Mononuclear cell (primary cell): ENCODE data around the gene UBA1. TPM values are rescaled to one million over a fixed set of nuclear protein-coding genes. Genes with fewer than 3 reads are reported as not detected.
A peak's percentile ranks its signal among the peaks of the same experiment; 100 is the strongest.

Experiments
- H3K27me3 ChIP-seq: 2 replicates; pipeline ENCODE4 v1.6.0; 2011; ENCODE audit warnings: low read length, control low read depth; ENCODE audit not compliant: insufficient read depth
- H3K4me1 ChIP-seq: 2 replicates; pipeline ENCODE4 v1.5.1; 2011; ENCODE audit warnings: mild to moderate bottlenecking, low read length, control low read depth; ENCODE audit not compliant: insufficient read depth
- H3K4me3 ChIP-seq: 2 replicates; pipeline ENCODE4 v1.5.1; 2011; ENCODE audit warnings: mild to moderate bottlenecking, low read length, moderate library complexity
- H3K9me3 ChIP-seq: 2 replicates; pipeline ENCODE4 v1.5.1; 2011; ENCODE audit warnings: low read depth, mild to moderate bottlenecking, control low read depth, low read length
- total RNA-seq: library from RNA; depleted of rRNA; stranded (reverse); fragments of >200 nt; gene quantifications from one replicate; pipeline ENCODE4 v1.2.3, GENCODE V29; 2012

The UBA1 gene
- total RNA-seq, 1 donor = 53.2 TPM

DNA sequence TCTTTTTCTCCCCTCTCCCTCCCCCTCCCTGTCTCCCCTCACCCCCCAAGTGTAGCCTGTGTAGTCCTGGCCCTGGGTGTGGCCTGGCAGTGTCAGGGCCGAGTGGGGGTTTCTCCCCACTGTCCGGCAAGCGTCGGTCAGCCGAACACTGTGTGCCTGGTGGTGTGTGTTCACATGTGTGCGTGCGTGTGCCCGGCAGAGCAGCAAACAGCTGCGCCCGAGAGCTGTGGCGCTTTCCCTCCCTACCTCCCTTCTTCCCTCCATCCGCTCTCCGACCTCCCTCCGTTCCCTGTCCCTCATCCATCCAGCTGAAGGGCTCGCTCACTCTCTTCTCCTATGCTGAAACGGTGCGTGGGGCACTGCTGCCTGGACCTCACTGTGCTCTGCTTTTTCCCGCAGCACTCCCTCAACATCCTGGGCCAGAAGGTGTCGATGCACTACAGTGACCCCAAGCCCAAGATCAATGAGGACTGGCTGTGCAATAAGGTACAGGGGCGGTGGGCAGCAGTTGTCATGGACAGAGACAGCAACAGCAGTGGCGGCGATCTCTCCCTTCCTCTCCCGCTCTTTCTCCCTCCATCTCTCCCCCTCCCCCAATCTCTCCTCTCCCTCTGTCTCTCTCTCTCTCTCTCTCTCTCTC is 17.4 kb upstream of the UBA1 start:
- Histone ChIP-seq H3K9me3 (no peaks in the 10 kb centered on the region), H3K4me3 (no peak overlapping the region), H3K27me3 (no peaks in the 10 kb centered on the region), H3K4me1 (no peaks in the 10 kb centered on the region)

DNA sequence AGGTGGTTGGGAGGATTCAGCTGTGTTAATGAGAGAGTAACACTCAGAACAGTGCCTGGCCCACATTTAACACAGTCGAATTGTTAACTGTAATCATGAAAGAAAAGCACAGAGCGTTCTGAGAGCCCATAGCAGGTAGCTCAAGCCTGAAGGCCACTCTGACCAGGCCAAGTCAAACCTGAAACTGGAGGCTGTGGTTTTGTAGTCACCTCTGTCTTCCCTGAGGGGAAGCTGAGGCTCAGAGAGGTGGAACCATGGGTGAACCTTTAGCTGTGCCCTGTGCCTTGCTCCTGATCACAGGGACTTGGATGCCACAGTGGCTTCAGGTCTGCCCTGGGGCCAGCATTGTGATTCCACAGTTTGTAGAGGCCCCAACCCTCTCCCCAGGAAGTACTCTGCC is 16.6 kb upstream of the UBA1 start:
- Histone ChIP-seq H3K4me1 (no peaks in the 10 kb centered on the region), H3K4me3 (no peak overlapping the region), H3K27me3 (no peaks in the 10 kb centered on the region), H3K9me3 (no peaks in the 10 kb centered on the region)

DNA sequence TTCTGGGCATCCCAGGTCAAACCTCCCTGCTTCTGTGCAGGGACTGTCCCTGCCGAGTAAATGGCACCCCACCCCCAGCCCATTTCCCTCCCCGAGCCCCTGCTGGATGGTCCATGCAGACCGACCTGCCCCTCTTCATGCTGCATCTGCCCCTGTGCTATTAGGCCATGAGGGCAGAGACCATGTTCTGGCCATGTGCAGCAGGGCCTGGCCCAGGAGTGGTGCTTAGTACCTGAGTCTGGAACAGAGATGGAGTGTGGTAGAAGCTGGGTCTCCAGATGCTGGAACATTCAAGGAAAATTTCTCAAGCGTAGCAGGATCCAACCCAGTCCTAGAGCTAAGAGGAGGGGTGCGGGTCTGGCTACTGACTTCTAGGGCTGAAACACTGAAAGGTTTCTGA is 15.3 kb upstream of the UBA1 start:
- Histone ChIP-seq H3K4me1 (no peaks in the 10 kb centered on the region), H3K27me3 (no peaks in the 10 kb centered on the region), H3K9me3 (no peaks in the 10 kb centered on the region), H3K4me3 (no peak overlapping the region)

DNA sequence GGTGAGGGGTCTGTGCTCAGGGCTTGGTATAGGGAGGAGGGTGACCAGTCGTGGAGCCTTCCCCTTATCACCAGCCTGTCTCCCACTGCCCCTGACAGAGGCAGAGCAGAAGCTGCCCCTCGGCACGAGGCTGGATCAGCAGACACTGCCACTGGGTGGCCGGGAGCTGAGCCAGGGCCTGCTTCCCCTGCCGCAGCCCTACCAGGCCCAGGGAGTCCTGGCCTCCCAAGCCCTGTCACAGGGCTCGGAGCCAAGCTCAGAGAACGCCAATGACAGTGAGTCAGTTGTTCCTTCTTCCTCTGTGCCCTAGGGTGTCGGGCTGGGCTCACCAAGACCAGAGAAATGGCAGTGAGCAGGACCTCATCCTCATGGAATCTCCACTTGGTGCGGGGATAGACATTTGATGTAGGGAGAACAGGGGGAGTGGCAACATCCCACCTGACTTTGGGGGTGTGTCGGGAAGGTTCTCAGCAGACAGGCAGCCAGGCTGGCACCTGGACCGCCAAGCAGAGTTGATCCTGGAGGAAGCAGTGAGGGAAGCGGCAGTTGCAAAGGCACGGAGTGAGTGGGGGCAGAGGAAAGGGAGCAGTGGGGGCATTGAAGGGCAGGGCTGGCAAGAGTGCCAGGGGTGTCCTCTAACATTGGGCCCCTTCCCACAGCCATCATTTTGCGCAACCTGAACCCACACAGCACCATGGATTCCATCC is 14.3 kb upstream of the UBA1 start:
- H3K4me3 ChIP-seq = no peak overlapping the region
- H3K9me3 ChIP-seq = no peaks in the 10 kb centered on the region
- no peaks in the 10 kb centered on the region for H3K27me3 ChIP-seq
- H3K4me1 ChIP-seq = no peaks in the 10 kb centered on the region

DNA sequence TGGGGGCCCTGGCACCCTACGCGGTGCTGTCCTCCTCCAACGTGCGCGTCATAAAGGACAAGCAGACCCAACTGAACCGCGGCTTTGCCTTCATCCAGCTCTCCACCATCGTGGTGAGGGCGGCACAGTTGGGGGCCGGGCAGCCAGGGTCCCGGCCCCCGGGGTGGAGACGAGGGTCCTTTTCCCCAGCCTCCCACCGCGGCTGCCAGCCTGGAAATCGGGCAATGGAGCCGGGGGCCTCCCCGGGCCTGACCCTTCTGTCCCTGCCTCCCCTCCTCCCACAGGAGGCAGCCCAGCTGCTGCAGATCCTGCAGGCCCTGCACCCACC is 13.7 kb upstream of the UBA1 start:
- Histone ChIP-seq H3K27me3 (no peaks in the 10 kb centered on the region), H3K4me1 (no peaks in the 10 kb centered on the region), H3K9me3 (no peaks in the 10 kb centered on the region), H3K4me3 (no peak overlapping the region)

DNA sequence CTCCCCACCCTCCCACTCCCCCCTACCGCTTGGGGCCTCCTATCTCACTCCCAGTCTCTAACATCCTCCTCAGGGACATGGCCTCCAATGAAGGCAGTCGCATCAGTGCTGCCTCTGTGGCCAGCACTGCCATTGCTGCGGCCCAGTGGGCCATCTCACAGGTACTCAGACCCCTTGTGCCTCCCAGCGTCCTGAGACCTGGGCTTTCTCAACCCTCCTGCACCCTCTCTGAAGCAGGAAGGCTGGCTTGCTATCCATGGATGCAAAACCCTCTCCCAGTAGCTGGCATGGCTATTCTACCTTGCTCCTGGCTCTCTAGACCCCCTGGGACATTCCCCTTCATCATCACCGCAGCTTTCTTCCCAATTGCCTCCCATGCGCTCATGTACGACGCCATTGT is 13.3 kb upstream of the UBA1 start:
- no peak overlapping the region for H3K4me3 ChIP-seq
- no peaks in the 10 kb centered on the region for H3K27me3 ChIP-seq
- no peaks in the 10 kb centered on the region for H3K4me1 ChIP-seq
- no peaks in the 10 kb centered on the region for H3K9me3 ChIP-seq

DNA sequence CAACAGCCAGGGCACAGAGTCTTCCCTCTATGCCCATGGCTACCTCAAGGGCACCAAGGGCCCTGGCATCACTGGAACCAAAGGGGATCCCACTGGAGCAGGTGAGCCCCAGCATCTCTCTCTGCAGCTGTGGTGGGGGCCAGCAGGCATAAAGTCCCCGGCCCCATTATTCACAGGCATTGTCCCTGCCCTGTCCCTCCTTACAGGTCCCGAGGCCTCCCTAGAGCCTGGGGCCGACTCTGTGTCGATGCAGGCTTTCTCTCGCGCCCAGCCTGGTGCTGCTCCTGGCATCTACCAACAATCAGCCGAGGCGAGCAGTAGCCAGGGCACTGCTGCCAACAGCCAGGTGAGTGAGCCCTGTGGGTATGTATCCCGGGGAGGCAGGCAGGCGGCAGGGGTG is 12.3 kb upstream of the UBA1 start:
- no peak overlapping the region for H3K4me3 ChIP-seq
- H3K9me3 ChIP-seq = no peaks in the 10 kb centered on the region
- no peaks in the 10 kb centered on the region for H3K27me3 ChIP-seq

DNA sequence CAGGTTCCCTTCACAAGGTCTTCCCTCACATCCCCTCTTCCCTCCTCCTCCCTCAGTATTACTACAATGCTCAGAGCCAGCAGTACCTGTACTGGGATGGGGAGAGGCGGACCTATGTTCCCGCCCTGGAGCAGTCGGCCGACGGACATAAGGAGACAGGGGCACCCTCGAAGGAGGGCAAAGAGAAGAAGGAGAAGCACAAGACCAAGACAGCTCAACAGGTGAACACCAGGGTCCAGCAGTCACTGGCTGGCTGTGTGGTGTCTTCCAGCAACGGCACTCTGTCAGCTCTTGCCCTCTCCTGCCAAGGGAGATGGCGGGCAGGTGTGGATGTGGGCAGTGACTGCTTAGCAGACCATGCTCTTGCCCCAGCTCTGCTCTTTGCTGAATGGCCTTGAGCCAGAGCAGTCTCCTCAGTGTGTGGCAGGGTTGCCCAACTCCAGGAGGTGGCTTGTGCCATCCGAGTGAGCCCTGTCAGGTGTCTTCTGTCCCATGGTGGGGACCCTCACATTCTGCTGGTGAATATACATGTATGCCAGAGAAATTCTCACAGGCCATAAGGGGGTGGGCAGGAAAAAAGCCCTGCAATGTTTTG is 11.4 kb upstream of the UBA1 start:
- no peak overlapping the region for H3K4me3 ChIP-seq
- no peaks in the 10 kb centered on the region for H3K9me3 ChIP-seq
- H3K27me3 ChIP-seq = no peaks in the 10 kb centered on the region
- no peaks in the 10 kb centered on the region for H3K4me1 ChIP-seq

More for the DNA sequence above, 12.3 kb upstream of the UBA1 start:
- no peaks in the 10 kb centered on the region for H3K4me1 ChIP-seq

DNA sequence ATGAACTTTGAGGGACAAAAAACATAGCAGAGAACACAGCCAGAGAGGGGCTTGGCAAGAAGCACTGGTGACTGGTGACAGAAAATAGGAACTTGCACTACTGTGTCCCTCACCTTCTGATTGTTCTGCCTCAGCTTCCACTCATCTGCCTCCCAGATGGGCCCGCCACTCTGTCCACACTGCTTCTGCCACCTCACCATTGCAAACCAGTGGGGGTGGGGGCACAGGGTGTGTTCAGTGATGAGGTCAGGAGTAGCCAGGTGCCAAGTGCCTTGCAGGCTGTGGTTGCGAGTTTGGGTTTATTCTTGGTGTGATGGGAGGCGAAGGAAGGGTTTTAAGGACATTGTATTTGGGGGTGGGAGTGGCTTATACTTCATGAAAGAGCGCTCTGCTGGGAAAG is 9.1 kb upstream of the UBA1 start:
- H3K27me3 ChIP-seq = no peaks in the 10 kb centered on the region
- no peaks in the 10 kb centered on the region for H3K9me3 ChIP-seq
- no peaks in the 10 kb centered on the region for H3K4me1 ChIP-seq
- no peak overlapping the region for H3K4me3 ChIP-seq

DNA sequence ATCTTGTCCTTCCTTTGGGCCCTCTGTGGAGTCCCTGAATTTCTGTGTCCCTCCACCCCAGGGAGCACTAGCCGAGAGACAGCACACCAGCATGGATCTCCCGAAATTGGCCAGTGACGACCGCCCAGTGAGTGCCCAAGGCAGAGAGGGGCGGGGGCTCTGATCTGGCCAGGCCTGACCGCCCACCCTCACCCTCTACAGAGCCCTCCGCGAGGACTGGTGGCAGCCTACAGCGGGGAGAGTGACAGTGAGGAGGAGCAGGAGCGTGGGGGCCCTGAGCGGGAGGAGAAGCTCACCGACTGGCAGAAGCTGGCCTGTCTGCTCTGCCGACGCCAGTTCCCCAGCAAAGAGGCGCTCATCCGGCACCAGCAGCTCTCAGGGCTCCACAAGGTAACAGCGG is 8.4 kb upstream of the UBA1 start:
- no peaks in the 10 kb centered on the region for H3K9me3 ChIP-seq
- no peaks in the 10 kb centered on the region for H3K27me3 ChIP-seq
- no peaks in the 10 kb centered on the region for H3K4me1 ChIP-seq
- no peak overlapping the region for H3K4me3 ChIP-seq

DNA sequence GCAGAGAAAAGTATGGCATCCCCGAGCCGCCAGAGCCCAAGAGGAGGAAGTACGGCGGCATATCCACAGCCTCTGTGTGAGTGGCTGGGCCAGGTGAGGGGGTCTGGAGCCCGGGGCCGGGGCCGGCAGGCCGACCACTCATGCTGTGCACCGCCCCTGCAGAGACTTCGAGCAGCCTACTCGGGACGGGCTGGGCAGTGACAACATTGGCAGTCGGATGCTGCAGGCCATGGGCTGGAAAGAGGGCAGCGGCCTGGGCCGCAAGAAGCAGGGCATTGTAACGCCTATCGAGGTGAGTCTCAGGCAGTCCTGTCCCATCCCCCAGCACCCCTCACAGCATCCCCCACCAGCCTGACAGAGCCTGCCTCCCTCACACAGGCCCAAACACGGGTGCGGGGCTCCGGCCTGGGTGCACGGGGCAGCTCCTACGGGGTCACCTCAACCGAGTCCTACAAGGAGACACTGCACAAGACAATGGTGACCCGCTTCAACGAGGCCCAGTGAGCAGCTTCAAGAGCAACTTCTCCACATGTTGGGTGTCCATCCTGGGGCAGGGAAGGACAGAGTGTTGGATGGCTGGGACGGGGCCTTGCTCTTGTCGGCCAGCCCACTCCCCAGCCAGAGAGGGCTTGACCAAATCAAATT is 7.4 kb upstream of the UBA1 start:
- Histone ChIP-seq H3K4me1 (peaks cover 2% of the 10 kb centered on the region), H3K9me3 (no peaks in the 10 kb centered on the region), H3K4me3 (no peak overlapping the region), H3K27me3 (no peaks in the 10 kb centered on the region)

DNA sequence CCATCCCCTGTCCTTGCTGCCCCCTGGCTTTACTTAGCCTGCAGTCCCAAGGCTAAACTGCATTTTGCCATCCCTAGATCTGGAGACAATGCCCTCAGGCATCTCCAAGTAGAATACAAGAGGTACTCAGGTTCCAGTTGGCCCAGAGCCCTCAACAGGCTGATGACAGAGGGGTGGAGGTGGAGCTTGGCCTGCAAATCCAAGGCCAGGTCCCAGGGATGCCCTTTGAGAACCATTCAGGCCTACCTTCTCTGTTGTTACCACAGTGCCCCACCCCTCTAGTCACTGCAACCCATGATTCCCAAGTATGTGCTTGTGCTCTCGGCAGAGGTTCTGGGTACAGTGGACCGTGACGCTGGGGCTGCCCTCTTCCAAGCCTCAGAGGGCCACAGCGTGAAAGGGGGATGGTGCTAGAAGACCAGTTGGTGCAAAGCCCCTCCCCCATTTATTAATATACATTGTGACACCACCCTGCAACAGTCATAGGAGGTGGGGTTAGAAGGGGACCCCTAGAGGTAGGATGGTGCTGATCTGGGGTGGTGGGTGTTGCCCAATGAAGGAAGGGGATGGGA is 6.4 kb upstream of the UBA1 start:
- Histone ChIP-seq H3K4me3 (no peak overlapping the region), H3K27me3 (no peaks in the 10 kb centered on the region), H3K4me1 (peaks cover 11% of the 10 kb centered on the region), H3K9me3 (no peaks in the 10 kb centered on the region)

DNA sequence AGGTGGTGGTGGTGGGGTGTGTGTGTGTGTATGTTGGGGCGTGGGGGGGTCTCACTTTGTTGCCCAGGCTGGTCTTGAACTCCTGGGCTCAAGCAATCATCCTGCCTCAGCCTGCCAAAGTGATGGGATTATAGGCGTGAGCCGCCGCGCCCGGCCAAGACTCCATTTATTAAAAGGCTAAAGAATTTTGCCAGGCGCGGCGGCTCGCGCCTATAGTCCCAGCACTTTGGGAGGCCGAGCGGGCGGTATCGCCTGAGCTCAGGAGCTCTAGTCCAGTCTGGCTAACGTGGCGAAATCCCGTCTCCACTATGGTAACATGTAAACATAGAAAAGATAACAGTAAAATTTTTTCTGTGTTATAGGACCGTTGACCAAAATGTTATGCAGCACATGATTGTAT is 3.7 kb upstream of the UBA1 start:
- Histone ChIP-seq H3K4me1 (peaks cover 26% of the 10 kb centered on the region), H3K27me3 (no peaks in the 10 kb centered on the region), H3K4me3 (no peak overlapping the region), H3K9me3 (no peaks in the 10 kb centered on the region)

DNA sequence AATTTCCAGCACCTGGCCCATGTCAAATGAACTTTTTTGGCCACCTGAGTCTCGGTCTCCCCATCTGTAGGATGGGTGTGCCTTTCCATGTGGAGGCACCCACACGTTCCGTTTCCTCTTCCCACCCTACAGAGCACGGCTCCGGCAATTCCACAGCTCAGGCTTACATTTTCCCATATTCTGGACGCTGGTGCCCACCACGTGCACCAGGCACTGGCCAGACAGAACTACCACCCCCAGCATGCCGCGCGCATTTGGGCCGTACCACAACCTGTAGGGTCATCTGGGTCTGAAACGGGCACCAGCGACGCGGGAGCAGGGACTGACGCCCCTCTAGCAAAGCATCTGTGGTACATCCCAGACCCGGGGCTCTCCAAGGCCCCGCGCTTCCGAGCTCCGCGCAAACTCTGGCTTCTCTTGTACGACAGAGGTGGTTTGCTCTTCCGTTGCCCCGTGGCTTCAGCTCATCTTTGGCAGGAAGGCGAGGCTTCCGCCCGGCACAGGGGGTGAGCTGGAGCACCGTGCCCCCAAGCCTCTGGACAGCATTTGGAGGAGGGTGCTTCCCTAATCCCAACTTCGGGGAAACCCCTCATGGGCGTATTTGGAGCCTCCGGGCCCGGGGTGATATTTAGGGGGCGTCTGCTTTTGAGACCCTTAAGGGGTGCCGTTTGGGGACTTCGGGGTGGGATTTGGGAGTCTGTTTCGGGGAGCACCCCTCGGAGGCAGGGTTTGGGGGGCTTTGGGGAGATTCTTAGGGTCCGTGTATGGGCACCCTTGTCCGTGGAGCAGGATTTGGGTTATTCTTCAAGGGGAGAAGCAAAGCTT is 3.0 kb upstream of the UBA1 start:
- no peaks in the 10 kb centered on the region for H3K9me3 ChIP-seq
- H3K4me3 ChIP-seq = peak overlapping the region; percentile 52
- H3K4me1 ChIP-seq = peaks cover 34% of the 10 kb centered on the region
- H3K27me3 ChIP-seq = no peaks in the 10 kb centered on the region

DNA sequence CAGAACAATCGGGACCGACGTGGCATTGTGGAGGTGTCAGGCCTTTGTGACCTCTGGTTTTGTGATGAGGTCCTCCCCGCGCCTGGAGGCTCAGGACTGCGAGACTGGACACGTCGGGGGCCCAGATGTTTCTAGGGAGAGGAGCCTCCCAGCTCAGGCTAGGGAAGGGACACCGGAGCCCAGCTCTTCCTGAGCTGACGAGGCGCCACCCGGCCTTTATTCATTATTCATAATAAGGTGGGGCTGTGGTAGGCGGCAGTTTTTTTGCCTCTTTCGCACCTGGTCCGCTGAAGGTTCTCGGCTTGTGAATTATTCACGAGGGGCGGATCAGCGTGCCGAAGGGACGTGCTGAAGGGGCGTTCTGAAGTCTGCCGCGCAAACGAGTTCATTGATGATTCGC is 2.3 kb upstream of the UBA1 start:
- H3K4me3 ChIP-seq = peak overlapping the region; percentile 52
- H3K4me1 ChIP-seq = peaks cover 41% of the 10 kb centered on the region

More for the DNA sequence above, 2.3 kb upstream of the UBA1 start:
- Histone ChIP-seq H3K27me3 (no peaks in the 10 kb centered on the region), H3K9me3 (no peaks in the 10 kb centered on the region)
